Measurements from ENCODE around the gene UNCX.

DNA sequence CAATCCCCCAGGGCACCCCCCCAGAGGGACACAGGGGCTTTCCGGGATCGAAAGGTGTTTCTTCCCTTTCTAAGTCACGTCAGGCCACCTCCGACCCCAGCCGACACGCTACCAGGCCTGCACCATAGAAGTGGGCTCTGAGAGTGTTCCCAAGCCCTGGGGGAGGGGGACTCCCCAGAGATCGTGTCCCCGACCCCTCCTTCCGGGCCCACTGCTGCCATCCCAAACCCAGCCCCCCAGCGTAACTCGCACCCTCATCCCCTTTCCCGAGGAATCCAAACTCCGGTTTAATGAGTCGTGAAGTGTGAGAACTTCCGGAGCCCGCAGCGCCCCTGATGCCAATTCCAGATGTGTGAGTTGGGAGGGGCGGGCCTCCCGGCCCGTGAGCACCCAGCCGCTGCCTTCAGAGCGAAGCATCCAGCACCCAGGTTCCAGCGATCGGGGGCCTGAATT, 11.3 kb downstream of the UNCX start:
- TF ChIP-seq, protein P1, sequence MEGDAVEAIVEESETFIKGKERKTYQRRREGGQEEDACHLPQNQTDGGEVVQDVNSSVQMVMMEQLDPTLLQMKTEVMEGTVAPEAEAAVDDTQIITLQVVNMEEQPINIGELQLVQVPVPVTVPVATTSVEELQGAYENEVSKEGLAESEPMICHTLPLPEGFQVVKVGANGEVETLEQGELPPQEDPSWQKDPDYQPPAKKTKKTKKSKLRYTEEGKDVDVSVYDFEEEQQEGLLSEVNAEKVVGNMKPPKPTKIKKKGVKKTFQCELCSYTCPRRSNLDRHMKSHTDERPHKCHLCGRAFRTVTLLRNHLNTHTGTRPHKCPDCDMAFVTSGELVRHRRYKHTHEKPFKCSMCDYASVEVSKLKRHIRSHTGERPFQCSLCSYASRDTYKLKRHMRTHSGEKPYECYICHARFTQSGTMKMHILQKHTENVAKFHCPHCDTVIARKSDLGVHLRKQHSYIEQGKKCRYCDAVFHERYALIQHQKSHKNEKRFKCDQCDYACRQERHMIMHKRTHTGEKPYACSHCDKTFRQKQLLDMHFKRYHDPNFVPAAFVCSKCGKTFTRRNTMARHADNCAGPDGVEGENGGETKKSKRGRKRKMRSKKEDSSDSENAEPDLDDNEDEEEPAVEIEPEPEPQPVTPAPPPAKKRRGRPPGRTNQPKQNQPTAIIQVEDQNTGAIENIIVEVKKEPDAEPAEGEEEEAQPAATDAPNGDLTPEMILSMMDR (IDR thresholded peaks at IDR 0.05) = no peak
- TF ChIP-seq POLR2A (IDR thresholded peaks at IDR 0.05) = no peak

Data from adrenal gland (tissue), 5 donors.